Osteocyte (in vitro differentiated cells): ENCODE results near the gene PET100. TPM values are rescaled to one million over a fixed set of nuclear protein-coding genes. Genes with fewer than 3 reads are reported as not detected.

ENCODE experiments used
- DNase-seq: peaks from one replicate; pipeline ENCODE4 v3.0.0; 2021; ENCODE audit warnings: mixed read lengths; ENCODE audit not compliant: unreplicated experiment; ENCODE audit errors: extremely low spot score
- H3K27ac Mint-ChIP-seq: one replicate; pipeline ENCODE4 v1.8.0; 2021; ENCODE audit warnings: mild to moderate bottlenecking, mixed read lengths; ENCODE audit not compliant: unreplicated experiment
- H3K27me3 Mint-ChIP-seq: one replicate; pipeline ENCODE4 v1.8.0; 2021; ENCODE audit warnings: mixed read lengths; ENCODE audit not compliant: unreplicated experiment
- H3K36me3 Mint-ChIP-seq: one replicate; pipeline ENCODE4 v1.8.0; 2021; ENCODE audit warnings: mixed read lengths; ENCODE audit not compliant: unreplicated experiment
- H3K4me1 Mint-ChIP-seq: one replicate; pipeline ENCODE4 v1.8.0; 2021; ENCODE audit warnings: mixed read lengths; ENCODE audit not compliant: unreplicated experiment
- H3K4me3 Mint-ChIP-seq: one replicate; pipeline ENCODE4 v1.8.0; 2021; ENCODE audit warnings: mild to moderate bottlenecking, moderate library complexity, mixed read lengths; ENCODE audit not compliant: unreplicated experiment
- H3K9me3 Mint-ChIP-seq: one replicate; pipeline ENCODE4 v1.8.0; 2021; ENCODE audit warnings: mixed read lengths; ENCODE audit not compliant: unreplicated experiment
- total RNA-seq: library from RNA; stranded (reverse); gene quantifications from 2 replicates; pipeline ENCODE4 v1.2.1, GENCODE V29; 2021
- TF ChIP-seq, protein P1 (sequence below): fragments of 200-600 bp; sonication (generic); IDR thresholded peaks from 2 replicates; pipeline ENCODE4 v1.5.0; 2021; ENCODE audit warnings: antibody characterized with exemption, mild to moderate bottlenecking, moderate library complexity

Gene PET100
- total RNA-seq, 1 donor from 2014 or later, result 122 TPM

DNA sequence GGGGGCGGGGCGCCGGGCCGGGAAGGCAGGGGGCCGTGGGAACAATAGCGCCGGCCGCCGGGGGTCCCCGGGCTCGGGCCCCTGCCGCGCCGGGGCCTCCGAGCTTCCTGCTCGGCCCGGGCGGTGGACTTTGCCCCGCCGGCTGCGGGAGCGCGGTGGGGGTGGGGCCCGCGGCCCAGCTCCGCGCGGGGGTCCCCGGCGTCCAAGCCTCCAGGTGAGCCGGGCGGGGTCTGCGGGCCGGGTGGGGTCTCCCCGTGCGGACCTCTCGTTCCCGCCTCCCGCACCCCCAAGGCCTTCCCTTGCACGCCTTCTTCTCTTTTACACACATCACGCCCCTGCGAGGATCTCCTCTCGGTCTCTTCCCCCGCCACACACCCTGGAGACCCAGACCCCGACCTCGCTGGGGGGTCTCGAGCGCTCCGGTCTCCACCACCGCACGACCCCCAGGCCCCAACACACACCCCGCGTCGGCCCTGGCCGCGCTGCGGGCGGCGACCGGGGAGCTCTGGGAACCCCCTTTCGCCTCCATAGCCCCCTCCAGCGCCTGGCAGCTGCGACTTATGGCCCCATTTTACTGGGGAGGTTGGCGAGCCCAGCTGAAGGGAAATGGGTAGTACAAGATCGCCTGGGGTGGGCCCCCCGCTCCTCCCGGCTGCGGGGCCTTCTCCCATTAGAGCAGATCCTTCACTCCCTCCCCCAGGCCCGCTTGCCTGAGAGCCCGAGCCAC is 33.2 kb upstream of the PET100 start:
- Mint-ChIP-seq H3K36me3 (no peaks in the 10 kb centered on the region), H3K4me1 (peaks cover 3% of the 10 kb centered on the region), H3K27ac (no peak overlapping the region), H3K4me3 (peak overlapping the region; percentile 47), H3K9me3 (no peaks in the 10 kb centered on the region), H3K27me3 (peaks cover 41% of the 10 kb centered on the region)
- no peak for DNase-seq
- TF ChIP-seq, protein P1, sequence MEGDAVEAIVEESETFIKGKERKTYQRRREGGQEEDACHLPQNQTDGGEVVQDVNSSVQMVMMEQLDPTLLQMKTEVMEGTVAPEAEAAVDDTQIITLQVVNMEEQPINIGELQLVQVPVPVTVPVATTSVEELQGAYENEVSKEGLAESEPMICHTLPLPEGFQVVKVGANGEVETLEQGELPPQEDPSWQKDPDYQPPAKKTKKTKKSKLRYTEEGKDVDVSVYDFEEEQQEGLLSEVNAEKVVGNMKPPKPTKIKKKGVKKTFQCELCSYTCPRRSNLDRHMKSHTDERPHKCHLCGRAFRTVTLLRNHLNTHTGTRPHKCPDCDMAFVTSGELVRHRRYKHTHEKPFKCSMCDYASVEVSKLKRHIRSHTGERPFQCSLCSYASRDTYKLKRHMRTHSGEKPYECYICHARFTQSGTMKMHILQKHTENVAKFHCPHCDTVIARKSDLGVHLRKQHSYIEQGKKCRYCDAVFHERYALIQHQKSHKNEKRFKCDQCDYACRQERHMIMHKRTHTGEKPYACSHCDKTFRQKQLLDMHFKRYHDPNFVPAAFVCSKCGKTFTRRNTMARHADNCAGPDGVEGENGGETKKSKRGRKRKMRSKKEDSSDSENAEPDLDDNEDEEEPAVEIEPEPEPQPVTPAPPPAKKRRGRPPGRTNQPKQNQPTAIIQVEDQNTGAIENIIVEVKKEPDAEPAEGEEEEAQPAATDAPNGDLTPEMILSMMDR, result no peak

DNA sequence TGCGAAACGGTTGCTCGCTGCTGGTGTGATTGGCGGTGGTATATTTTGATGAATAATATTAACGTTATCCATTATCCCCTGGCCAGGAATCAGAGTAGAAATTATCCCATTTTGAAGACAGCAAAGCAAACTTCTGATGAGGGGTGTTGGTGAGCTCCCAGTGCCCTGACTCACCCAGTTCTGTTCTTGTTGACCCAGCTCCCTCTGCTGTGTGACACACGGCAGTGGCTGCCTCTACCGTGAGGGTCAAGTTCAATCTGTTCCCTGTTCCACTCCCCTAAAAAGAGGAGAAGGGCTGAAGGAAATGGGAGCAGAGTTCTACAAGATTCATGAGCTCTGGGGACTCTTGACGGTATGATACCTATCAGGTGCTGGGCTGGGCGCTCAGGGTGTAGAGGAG is 31.9 kb upstream of the PET100 start:
- Mint-ChIP-seq H3K9me3 (no peaks in the 10 kb centered on the region), H3K4me3 (no peak overlapping the region), H3K36me3 (no peaks in the 10 kb centered on the region), H3K4me1 (peaks cover 3% of the 10 kb centered on the region), H3K27me3 (peaks cover 45% of the 10 kb centered on the region), H3K27ac (no peak overlapping the region)
- DNase-seq, result no peak
- TF ChIP-seq, protein P1, result no peak

DNA sequence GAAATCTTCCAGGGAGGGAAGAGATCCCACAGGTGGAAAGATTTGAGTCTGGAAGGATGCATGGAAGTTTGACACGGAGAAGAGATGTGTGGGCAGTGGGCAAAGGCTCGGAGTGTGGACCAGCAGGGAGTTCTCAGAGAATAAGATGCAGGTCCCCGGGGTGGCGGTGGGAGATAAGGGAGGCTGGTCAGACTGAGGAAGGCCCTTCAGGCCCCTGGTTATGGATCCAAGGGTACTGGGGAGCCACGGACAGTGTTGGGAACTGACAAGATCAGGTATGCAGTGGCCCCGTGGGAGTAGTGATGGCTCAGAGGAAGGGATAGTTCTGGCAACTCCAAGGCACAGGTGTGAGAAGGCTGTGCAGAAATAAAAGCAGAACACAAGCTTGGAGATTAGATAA is 31.4 kb upstream of the PET100 start:
- no peak for DNase-seq
- H3K4me3 Mint-ChIP-seq, result no peak overlapping the region
- H3K4me1 Mint-ChIP-seq, result peaks cover 3% of the 10 kb centered on the region
- H3K9me3 Mint-ChIP-seq, result no peaks in the 10 kb centered on the region
- H3K36me3 Mint-ChIP-seq, result no peaks in the 10 kb centered on the region
- H3K27me3 Mint-ChIP-seq, result peaks cover 45% of the 10 kb centered on the region
- no peak overlapping the region for H3K27ac Mint-ChIP-seq
- TF ChIP-seq, protein P1, result no peak

DNA sequence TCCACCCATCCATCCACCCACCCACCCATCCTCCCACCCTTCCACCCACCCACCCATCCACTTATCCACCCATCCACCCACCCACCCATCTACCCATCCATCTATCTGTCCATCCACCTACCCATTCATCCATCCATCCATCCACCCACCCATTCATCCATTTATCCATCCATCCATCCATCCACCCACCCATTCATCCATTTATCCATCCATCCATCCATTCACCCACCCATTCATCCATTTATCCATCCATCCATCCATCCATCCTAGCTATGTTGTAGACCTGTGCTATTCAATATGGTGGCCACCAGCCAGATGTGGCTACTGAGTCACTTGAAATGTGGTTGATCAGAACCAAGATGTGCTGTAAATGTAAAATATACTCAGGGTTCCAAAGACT is 28.9 kb upstream of the PET100 start:
- Mint-ChIP-seq H3K36me3 (no peaks in the 10 kb centered on the region), H3K9me3 (no peaks in the 10 kb centered on the region), H3K4me3 (no peak overlapping the region), H3K27ac (no peak overlapping the region), H3K4me1 (no peaks in the 10 kb centered on the region), H3K27me3 (peaks cover 24% of the 10 kb centered on the region)
- no peak for DNase-seq
- TF ChIP-seq, protein P1, result no peak

DNA sequence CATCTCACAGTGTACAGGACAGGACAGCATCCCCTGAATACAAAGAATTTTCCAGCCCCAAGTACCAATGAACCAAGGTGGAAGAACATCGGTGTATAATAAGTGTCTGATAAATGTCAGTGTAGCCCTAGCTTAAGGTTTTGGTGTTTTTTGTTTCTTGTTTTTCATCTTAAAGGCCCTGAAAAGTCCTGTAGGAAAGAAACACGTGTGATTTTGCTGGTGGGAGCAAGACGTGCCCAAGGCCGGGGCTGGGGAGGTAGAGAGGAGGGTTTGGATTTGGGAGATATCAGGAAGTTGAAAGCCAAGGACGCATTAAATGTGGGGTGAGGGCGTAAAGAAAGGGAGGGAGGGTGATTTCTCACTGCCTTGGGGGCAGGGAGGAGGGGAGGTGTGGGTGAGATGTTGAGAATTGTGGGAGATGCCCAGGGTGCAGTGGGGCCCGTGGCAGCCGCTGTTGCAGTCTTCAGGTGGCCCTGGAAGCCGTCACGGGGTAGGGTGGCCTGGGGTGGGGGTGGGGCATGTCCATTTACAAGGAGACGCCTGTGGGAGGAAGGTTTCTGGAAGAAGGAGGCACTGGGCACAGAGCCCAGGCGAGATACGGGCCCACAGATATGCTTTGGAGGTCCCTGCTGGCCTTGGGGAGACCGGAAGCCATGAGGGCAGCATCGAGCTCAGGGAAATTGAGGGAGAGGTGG is 27.2 kb upstream of the PET100 start:
- H3K27ac Mint-ChIP-seq, result no peak overlapping the region
- peaks cover 18% of the 10 kb centered on the region for H3K27me3 Mint-ChIP-seq
- H3K4me3 Mint-ChIP-seq, result no peak overlapping the region
- TF ChIP-seq, protein P1, result no peak
- no peaks in the 10 kb centered on the region for H3K9me3 Mint-ChIP-seq
- H3K4me1 Mint-ChIP-seq, result no peaks in the 10 kb centered on the region
- DNase-seq, result no peak
- H3K36me3 Mint-ChIP-seq, result no peaks in the 10 kb centered on the region
